Gastroesophageal sphincter (tissue), 3 donors: Measurements from ENCODE around the gene NUAK2.

Experiments used
- EP300 ChIP-seq: sonication (generic); formaldehyde crosslinking; IDR thresholded peaks from one replicate; pipeline ENCODE4 v1.6.1; 2017; ENCODE audit warnings: antibody characterized with exemption, mild to moderate bottlenecking
- POLR2A ChIP-seq, 2 donors: fragments of 450-650 bp; IDR thresholded peaks; one replicate each; pipeline ENCODE4 v1.6.1; 2017; ENCODE audit warnings: antibody characterized with exemption in 2 of 2, mild to moderate bottlenecking in 2 of 2, moderate library complexity in 1 of 2
- TF ChIP-seq, protein P1 (sequence below), 4 experiments: fragments of 200-600 bp in 2 of 4; fragments of 450-650 bp in 2 of 4; sonication (generic) in 1 of 4; IDR thresholded peaks; one replicate each; pipeline ENCODE4 v1.5.1; 2017 to 2019; ENCODE audit warnings: antibody characterized with exemption in 4 of 4, mild to moderate bottlenecking in 2 of 4, moderate library complexity in 2 of 4

DNA sequence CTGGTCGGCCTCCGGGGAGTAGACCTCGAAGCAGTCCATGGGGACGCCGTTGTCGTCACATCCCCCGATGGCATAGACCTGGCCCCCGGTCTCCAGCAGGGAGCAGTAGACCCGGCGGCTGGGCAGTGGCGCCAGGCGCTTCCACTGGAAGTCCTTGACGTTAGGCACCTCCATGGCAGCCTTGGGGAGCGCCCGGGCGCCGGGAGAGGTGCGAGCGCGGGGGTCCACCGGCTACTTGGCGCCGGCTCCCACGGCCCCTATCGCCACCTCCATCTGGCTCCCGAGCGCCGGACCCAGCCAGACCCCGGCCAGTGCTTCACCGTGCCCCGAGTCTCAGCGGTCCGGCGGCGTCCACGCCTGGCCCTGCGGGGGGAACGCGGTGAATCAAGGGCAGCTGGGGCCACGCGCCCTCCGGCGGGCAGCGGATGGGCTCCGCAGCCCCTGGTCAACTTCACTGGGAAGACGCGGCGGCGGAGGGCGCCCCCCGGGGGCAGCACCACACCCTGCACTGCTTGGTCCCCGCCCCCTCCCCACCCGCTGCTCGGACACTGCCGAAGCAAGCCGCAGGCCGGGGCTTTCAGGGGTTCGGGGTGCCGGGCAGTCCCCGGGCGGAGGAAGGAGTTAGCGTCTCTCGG lies 22.0 kb upstream of the NUAK2 start:
- TF ChIP-seq, protein P1, sequence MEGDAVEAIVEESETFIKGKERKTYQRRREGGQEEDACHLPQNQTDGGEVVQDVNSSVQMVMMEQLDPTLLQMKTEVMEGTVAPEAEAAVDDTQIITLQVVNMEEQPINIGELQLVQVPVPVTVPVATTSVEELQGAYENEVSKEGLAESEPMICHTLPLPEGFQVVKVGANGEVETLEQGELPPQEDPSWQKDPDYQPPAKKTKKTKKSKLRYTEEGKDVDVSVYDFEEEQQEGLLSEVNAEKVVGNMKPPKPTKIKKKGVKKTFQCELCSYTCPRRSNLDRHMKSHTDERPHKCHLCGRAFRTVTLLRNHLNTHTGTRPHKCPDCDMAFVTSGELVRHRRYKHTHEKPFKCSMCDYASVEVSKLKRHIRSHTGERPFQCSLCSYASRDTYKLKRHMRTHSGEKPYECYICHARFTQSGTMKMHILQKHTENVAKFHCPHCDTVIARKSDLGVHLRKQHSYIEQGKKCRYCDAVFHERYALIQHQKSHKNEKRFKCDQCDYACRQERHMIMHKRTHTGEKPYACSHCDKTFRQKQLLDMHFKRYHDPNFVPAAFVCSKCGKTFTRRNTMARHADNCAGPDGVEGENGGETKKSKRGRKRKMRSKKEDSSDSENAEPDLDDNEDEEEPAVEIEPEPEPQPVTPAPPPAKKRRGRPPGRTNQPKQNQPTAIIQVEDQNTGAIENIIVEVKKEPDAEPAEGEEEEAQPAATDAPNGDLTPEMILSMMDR (IDR thresholded peaks at IDR 0.05), result no peak
- TF ChIP-seq POLR2A (IDR thresholded peaks at IDR 0.05) (no peak), EP300 (no peak)
